BE2C (cell line): ENCODE results near the gene GAL.

Source experiments
- DNase-seq: peaks from one replicate; pipeline ENCODE4 v3.0.0-alpha.2; 2020
- H3K27me3 ChIP-seq: fragments of 250-450 bp; sonication (Bioruptor Pico); 2 replicates; pipeline ENCODE4 v1.5.1; 2020; ENCODE audit warnings: mild to moderate bottlenecking
- H3K36me3 ChIP-seq: fragments of 250-450 bp; sonication (Bioruptor Pico); 2 replicates; pipeline ENCODE4 v1.5.1; 2020; ENCODE audit warnings: mild to moderate bottlenecking
- H3K4me1 ChIP-seq: fragments of 250-450 bp; sonication (Bioruptor Pico); 2 replicates; pipeline ENCODE4 v1.5.1; 2020
- H3K4me3 ChIP-seq: 2 replicates; pipeline ENCODE4 v1.5.1; 2011; ENCODE audit warnings: low read depth, low read length
- H3K9me3 ChIP-seq: fragments of 250-450 bp; sonication (Bioruptor Pico); 2 replicates; pipeline ENCODE4 v1.5.1; 2020
- TF ChIP-seq, protein P1 (sequence below): IDR thresholded peaks from 2 replicates; pipeline ENCODE4 v1.5.1; 2012; ENCODE audit warnings: mild to moderate bottlenecking, low read depth, low read length

Gene GAL

DNA sequence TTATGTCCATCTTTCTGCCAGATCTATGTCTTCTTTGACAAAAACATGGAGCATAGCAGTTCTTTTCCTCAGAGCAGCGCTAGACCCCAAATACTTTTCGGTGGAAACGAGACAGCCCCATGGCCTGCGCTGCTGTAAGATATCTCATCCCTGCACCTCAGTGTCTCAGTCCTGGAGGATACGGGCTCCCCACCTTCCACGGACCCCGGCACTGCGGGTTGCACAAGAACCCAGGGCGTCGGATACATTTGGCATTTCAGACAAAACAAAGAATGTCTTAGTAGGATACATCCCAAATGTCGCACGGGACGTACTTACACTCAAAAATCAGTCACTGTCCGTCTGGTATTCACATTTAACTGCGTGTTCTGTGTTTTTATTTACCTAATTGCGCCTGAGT is 9.9 kb upstream of the GAL start:
- Histone ChIP-seq H3K9me3 (peaks cover 4% of the 10 kb centered on the region), H3K4me3 (no peak overlapping the region), H3K4me1 (peaks cover 11% of the 10 kb centered on the region), H3K27me3 (no peaks in the 10 kb centered on the region), H3K36me3 (no peaks in the 10 kb centered on the region)
- DNase-seq, result no peak
- TF ChIP-seq, protein P1, sequence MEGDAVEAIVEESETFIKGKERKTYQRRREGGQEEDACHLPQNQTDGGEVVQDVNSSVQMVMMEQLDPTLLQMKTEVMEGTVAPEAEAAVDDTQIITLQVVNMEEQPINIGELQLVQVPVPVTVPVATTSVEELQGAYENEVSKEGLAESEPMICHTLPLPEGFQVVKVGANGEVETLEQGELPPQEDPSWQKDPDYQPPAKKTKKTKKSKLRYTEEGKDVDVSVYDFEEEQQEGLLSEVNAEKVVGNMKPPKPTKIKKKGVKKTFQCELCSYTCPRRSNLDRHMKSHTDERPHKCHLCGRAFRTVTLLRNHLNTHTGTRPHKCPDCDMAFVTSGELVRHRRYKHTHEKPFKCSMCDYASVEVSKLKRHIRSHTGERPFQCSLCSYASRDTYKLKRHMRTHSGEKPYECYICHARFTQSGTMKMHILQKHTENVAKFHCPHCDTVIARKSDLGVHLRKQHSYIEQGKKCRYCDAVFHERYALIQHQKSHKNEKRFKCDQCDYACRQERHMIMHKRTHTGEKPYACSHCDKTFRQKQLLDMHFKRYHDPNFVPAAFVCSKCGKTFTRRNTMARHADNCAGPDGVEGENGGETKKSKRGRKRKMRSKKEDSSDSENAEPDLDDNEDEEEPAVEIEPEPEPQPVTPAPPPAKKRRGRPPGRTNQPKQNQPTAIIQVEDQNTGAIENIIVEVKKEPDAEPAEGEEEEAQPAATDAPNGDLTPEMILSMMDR, result no peak

DNA sequence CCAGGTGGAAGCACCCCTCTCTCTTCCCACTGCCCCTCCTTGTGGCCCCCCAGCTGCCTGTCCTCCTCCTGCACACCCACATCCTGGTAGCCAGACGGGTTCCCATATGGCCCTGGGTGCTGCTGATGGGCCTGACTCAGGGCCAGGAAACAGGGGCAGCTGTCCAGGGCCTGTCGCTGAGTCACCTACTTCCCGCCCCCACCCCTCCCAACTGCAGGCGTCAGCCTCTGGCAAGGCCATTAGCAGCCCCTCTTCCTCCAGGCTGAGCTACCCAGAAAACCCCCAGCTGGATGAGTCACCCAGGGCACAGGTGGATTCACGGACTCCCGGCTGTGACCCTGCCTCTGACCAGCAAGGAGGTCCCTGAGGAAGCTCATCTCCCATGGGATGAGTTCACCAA is 6.9 kb upstream of the GAL start:
- TF ChIP-seq, protein P1, result no peak
- Histone ChIP-seq H3K36me3 (no peaks in the 10 kb centered on the region), H3K4me3 (no peak overlapping the region), H3K4me1 (peaks cover 11% of the 10 kb centered on the region), H3K9me3 (peaks cover 4% of the 10 kb centered on the region), H3K27me3 (no peaks in the 10 kb centered on the region)
- DNase-seq, result peak; percentile 93

DNA sequence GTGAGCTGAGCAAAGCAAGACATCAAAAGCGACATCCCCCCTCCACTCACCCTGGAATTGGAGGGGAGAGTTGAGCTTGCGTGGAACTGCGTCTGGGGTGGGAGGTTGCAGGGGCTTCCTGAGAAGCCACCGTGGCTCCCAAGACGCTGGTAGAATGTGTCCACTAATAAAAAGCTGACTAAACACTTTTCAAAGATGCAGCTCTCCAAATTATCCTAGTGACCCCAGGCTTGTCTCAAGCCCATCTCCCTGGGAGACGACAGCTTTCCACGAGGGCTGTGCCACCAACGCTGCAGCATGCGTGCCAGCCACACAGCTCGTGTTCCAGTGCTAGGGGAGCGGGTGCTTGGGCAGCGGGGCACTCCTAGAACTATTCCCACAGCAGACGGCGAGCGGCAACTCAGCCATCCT is 6.3 kb upstream of the GAL start:
- Histone ChIP-seq H3K27me3 (no peaks in the 10 kb centered on the region), H3K9me3 (peaks cover 4% of the 10 kb centered on the region), H3K36me3 (no peaks in the 10 kb centered on the region), H3K4me1 (peaks cover 11% of the 10 kb centered on the region), H3K4me3 (no peak overlapping the region)
- TF ChIP-seq, protein P1, result no peak
- DNase-seq, result no peak

DNA sequence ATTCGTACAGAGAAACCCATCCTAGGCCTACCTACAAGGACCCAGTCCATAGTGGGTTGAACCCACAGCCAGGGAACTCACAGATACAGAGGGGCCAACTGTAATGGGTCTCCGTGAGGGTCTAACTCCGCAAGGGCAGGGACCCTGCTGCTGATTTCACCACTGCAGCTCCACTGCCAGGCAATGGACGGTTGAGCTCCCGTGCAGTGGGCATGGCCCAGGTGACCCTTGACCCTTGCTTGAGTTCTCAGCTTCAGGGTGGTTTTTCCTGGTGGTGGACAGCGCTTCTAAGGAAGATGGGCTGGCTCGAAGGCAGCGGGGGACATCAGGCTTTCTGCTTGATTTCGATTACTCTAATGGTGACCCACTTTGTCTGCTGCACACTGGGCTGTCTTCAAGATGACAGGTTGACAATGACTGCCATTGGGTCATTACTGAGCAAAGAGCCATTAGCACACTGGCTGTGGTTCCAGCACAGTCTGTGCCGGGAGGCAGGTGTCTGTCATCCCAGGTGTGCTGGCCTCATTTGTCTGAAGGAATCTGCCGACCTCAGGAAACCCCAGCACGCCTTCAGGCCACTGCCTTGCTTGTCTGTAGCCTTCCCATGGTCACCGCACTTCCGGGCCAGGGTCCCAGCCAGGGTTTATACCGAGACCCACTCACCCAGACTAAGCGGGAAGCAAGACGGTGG is 3.7 kb upstream of the GAL start:
- TF ChIP-seq, protein P1, result no peak
- H3K27me3 ChIP-seq, result no peaks in the 10 kb centered on the region

DNA sequence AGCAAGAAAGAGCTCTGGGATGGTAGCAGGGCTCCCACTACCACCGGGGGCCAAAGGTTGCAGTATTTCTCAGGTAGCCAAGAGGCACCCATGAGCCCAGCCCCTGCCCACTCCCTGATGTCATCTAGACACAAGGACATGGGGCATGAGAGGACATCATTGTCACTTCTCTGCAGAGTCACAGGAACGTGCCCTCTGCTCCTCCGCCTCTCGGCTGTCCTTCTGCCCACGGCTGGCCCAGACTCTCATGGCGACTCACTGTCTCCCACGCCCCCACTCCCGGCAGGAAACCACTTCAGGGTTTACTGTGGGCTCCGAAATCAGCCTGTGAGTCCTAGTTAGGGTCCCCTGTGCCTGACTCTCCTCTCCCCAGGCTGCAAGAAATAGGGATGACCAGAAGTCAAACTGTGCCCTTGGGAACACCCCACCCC is 1.8 kb upstream of the GAL start:
- Histone ChIP-seq H3K36me3 (peaks cover 8% of the 10 kb centered on the region), H3K9me3 (no peaks in the 10 kb centered on the region), H3K4me1 (peaks cover 10% of the 10 kb centered on the region), H3K27me3 (no peaks in the 10 kb centered on the region), H3K4me3 (no peak overlapping the region)
- DNase-seq, result no peak
- TF ChIP-seq, protein P1, result no peak

More for the DNA sequence above, 3.7 kb upstream of the GAL start:
- Histone ChIP-seq H3K9me3 (no peaks in the 10 kb centered on the region), H3K4me1 (peaks cover 10% of the 10 kb centered on the region), H3K36me3 (no peaks in the 10 kb centered on the region), H3K4me3 (no peak overlapping the region)
- DNase-seq, result no peak

DNA sequence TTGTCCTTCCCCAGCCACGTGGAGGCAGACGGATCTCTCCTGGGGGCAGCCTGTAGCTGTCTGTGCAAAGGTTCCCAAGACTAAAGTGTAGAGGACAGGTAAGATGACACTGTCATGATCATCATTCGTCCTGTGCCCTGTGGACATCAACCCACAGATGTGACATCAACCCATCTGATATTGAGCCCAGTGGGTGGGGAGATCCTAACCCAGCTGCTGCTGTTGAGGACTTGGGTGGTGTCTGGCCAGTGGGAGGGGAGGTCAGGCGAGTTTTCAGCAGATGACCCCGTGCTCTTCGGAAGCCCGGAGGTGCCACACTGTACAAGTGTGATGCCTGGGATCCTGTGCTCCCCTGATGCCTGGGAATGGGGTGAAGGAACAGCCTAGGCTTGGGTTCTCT is 1.2 kb upstream of the GAL start:
- Histone ChIP-seq H3K4me1 (peaks cover 4% of the 10 kb centered on the region), H3K4me3 (no peak overlapping the region), H3K9me3 (no peaks in the 10 kb centered on the region), H3K36me3 (peaks cover 12% of the 10 kb centered on the region), H3K27me3 (no peaks in the 10 kb centered on the region)
- TF ChIP-seq, protein P1, result no peak
- no peak for DNase-seq
